PFSK-1 (cell line): ENCODE data around the gene DOCK8.

Experiments
- FOXP2 ChIP-seq: optimal IDR thresholded peaks from 2 replicates; pipeline ENCODE3; 2011; ENCODE audit warnings: borderline replicate concordance, control low read depth, inconsistent platforms; ENCODE audit not compliant: insufficient read depth; ENCODE audit errors: extremely low read length, extremely low read depth
- POLR2AphosphoS5 ChIP-seq: IDR thresholded peaks from 2 replicates; pipeline ENCODE4 v1.6.1; 2012; ENCODE audit warnings: low read depth, mild to moderate bottlenecking, control low read depth, low read length, moderate library complexity
- SIN3A ChIP-seq: IDR thresholded peaks from 2 replicates; pipeline ENCODE4 v1.6.1; 2012; ENCODE audit warnings: mild to moderate bottlenecking, low read length, moderate library complexity, borderline replicate concordance; ENCODE audit not compliant: insufficient read depth
- TAF1 ChIP-seq: IDR thresholded peaks from 2 replicates; pipeline ENCODE4 v1.6.1; 2012; ENCODE audit warnings: low read length, control low read depth, borderline replicate concordance; ENCODE audit not compliant: insufficient read depth
- TF ChIP-seq, protein P1 (sequence below), 2 experiments: IDR thresholded peaks; 2 replicates each; pipeline versions ENCODE4 v1.6.1 to v1.8.0; 2011 to 2012; ENCODE audit warnings: low read depth in 2 of 2, low read length in 2 of 2, control low read depth in 1 of 2, inconsistent platforms in 1 of 2, mild to moderate bottlenecking in 1 of 2, moderate library complexity in 1 of 2; ENCODE audit not compliant: insufficient read depth in 1 of 2

Gene DOCK8

DNA sequence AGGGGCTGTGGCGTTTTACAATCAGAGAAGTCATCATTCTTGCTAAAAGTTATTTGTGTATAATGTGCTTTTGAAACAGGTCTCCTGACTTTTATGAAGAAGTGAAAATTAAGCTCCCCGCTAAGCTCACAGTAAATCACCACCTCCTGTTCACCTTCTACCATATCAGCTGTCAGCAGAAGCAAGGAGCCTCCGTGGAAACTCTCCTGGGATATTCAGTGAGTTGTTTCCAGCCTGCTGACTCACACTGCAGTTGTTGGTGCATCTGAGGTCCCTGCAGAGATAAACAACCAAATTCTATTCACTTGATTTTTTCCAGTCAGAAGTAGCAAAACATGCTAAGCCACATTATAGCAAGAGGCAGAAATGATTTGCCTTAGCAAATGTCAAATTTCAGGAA is 156.7 kb downstream of the DOCK8 start:
- TF ChIP-seq POLR2AphosphoS5 (no peak), SIN3A (no peak), TAF1 (no peak), FOXP2 (no peak)
- TF ChIP-seq, protein P1, sequence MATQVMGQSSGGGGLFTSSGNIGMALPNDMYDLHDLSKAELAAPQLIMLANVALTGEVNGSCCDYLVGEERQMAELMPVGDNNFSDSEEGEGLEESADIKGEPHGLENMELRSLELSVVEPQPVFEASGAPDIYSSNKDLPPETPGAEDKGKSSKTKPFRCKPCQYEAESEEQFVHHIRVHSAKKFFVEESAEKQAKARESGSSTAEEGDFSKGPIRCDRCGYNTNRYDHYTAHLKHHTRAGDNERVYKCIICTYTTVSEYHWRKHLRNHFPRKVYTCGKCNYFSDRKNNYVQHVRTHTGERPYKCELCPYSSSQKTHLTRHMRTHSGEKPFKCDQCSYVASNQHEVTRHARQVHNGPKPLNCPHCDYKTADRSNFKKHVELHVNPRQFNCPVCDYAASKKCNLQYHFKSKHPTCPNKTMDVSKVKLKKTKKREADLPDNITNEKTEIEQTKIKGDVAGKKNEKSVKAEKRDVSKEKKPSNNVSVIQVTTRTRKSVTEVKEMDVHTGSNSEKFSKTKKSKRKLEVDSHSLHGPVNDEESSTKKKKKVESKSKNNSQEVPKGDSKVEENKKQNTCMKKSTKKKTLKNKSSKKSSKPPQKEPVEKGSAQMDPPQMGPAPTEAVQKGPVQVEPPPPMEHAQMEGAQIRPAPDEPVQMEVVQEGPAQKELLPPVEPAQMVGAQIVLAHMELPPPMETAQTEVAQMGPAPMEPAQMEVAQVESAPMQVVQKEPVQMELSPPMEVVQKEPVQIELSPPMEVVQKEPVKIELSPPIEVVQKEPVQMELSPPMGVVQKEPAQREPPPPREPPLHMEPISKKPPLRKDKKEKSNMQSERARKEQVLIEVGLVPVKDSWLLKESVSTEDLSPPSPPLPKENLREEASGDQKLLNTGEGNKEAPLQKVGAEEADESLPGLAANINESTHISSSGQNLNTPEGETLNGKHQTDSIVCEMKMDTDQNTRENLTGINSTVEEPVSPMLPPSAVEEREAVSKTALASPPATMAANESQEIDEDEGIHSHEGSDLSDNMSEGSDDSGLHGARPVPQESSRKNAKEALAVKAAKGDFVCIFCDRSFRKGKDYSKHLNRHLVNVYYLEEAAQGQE (IDR thresholded peaks at IDR 0.05; ENCODE audit: insufficient read depth in 1 of 2, low read depth in 2 of 2, low read length in 2 of 2): no peak

DNA sequence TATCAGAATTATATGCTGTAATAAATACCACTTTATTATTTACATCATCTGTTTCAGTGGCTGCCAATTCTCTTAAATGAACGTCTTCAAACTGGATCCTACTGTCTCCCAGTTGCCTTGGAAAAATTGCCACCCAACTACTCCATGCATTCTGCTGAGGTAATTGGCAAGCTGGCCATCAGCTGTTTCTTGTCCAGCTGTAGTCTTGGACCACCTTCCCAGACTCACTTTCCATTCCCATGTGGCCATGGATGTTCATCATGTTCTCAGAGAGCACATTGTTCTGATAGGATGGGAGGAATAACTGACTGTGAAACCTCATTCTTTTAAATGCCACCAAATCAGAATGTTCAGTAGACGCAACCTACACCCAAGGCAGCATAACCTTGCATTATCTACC is 157.5 kb downstream of the DOCK8 start:
- TF ChIP-seq, protein P1 (IDR thresholded peaks at IDR 0.05; ENCODE audit: insufficient read depth in 1 of 2, low read depth in 2 of 2, low read length in 2 of 2): no peak

DNA sequence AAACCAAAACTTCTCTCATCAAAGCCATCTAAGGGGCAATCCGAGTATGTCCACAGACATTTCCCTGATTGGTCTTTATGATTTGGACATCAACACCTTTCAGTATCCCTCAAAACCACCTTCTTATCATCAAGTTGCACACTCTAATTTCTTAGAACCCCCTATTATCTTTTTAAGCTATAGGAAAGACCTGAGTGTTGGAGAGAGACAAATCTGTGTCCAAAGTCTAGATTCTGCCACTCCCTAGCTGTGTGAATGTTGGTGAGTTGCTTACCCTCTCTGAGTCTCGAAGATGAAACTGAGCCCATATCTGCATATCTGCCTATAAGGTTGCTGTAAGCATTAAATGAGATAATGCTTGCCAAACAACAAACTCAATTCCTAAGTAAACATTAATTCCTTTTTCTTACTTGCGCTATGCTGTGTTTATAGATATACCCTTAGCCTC is 159.1 kb downstream of the DOCK8 start:
- TF ChIP-seq, protein P1 (IDR thresholded peaks at IDR 0.05; ENCODE audit: insufficient read depth in 1 of 2, low read depth in 2 of 2, low read length in 2 of 2): no peak
- TF ChIP-seq FOXP2: no peak
- TF ChIP-seq POLR2AphosphoS5: no peak
- no peak for TF ChIP-seq TAF1
- TF ChIP-seq SIN3A: no peak

- TF ChIP-seq, protein P1 (IDR thresholded peaks at IDR 0.05; ENCODE audit: insufficient read depth in 1 of 2, low read depth in 2 of 2, low read length in 2 of 2): no peak
- TF ChIP-seq POLR2AphosphoS5 (no peak), FOXP2 (no peak), SIN3A (no peak), TAF1 (no peak)
These were observed 160.1 kb downstream of the DOCK8 start for GRCh38 chr9:374736-375135.

DNA sequence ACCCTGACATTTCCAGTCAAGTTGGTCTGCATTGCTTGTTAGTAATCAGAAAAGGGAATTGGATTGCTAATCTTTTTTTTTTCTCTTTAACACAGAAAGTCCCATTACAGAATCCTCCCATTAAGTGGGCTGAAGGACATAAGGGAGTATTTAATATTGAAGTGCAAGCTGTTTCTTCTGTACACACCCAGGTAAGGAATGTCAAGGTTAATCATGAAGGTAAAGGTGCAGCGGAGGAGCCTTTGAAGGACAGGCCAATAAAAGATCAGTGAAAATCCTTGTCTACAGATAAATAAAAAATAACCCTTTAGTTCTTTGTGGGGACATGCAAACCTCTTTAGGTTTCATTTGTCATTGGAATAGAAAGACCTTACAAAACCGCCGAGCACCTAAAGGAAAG is 161.4 kb downstream of the DOCK8 start:
- TF ChIP-seq, protein P1 (IDR thresholded peaks at IDR 0.05; ENCODE audit: insufficient read depth in 1 of 2, low read depth in 2 of 2, low read length in 2 of 2): no peak
- TF ChIP-seq SIN3A (no peak), TAF1 (no peak), FOXP2 (no peak), POLR2AphosphoS5 (no peak)
